B cell (primary cell): ENCODE results near the gene ATP7B.

ENCODE experiments used
- EZH2 ChIP-seq: IDR thresholded peaks from 2 replicates; pipeline ENCODE4 v1.6.1; 2012; ENCODE audit warnings: borderline replicate concordance, low read depth, mild to moderate bottlenecking, moderate library complexity, low read length; ENCODE audit not compliant: insufficient read depth, poor library complexity, severe bottlenecking
- TF ChIP-seq, protein P1 (sequence below): fragments of 200-600 bp; IDR thresholded peaks from one replicate; pipeline ENCODE4 v1.8.0; 2022; ENCODE audit warnings: antibody characterized with exemption, mild to moderate bottlenecking

DNA sequence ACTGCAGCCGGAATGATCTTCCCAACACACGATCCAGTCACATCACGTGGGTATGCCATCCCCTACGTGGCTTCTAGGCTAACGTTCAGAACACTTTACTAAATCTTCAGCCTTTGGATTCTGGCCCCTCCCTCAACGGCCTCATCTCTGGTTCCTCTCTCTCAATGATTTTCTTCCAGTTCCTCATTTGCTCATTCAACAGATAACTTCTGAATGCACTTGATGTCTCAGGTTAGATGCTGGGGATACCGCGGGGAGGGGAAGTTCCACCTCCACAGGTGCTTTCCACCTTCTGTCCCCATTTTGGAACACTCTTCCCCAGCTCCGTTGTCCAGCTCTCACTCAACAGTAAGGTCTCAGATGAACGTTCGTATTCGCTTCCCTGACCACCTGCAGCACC is 66.1 kb downstream of the ATP7B start:
- TF ChIP-seq, protein P1, sequence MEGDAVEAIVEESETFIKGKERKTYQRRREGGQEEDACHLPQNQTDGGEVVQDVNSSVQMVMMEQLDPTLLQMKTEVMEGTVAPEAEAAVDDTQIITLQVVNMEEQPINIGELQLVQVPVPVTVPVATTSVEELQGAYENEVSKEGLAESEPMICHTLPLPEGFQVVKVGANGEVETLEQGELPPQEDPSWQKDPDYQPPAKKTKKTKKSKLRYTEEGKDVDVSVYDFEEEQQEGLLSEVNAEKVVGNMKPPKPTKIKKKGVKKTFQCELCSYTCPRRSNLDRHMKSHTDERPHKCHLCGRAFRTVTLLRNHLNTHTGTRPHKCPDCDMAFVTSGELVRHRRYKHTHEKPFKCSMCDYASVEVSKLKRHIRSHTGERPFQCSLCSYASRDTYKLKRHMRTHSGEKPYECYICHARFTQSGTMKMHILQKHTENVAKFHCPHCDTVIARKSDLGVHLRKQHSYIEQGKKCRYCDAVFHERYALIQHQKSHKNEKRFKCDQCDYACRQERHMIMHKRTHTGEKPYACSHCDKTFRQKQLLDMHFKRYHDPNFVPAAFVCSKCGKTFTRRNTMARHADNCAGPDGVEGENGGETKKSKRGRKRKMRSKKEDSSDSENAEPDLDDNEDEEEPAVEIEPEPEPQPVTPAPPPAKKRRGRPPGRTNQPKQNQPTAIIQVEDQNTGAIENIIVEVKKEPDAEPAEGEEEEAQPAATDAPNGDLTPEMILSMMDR: no peak
- TF ChIP-seq EZH2: no peak
